ENCODE results near the gene JUNB. TPM values are rescaled to one million over a fixed set of nuclear protein-coding genes. Genes with fewer than 3 reads are reported as not detected.

Gene JUNB
- total and polyA plus RNA-seq, 10 of the 15 experiments (the other 5 are each of a cell fraction or from before 2014, with no cell fraction given), result 0.55 to 144 (median 68.3) TPM

DNA sequence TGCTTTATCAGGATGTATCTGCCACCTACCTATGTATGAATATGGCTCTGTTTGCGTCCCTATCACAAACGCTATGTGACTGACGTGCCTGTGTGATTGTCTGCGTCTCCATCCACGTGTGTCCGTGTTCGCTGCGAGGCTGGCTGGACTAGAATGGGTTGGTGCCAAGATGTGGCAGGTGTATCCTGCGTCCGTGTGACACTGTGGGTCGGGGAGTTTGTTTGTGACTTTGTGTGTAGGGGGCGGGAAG lies 9.2 kb upstream of the JUNB start (continued):
- TF ChIP-seq ZBTB4 (CRISPR knock-in tag; IDR thresholded peaks at IDR 0.05) (no peak), ATF7 (IDR thresholded peaks at IDR 0.05; ENCODE audit: low read depth) (0 out of 2 replicates have a peak, but pooled peaks have one; percentile 17), RAD51 (IDR thresholded peaks at IDR 0.05) (peak; percentile 37; the same call in 1 of the 2 replicates), CBX3 (IDR thresholded peaks at IDR 0.05; ENCODE audit: borderline replicate concordance, low read depth) (no peak), POLR2A (IDR thresholded peaks at IDR 0.05; ENCODE audit: low read depth, low read length) (no peak), ZZZ3 (IDR thresholded peaks at IDR 0.05; ENCODE audit: control insufficient read depth, insufficient read length, low read depth) (no peak), MEF2B (IDR thresholded peaks at IDR 0.05; ENCODE audit: partially characterized antibody, poor library complexity, severe bottlenecking) (no peak), SREBF2 (IDR thresholded peaks at IDR 0.05; ENCODE audit: low read length) (no peak)

DNA sequence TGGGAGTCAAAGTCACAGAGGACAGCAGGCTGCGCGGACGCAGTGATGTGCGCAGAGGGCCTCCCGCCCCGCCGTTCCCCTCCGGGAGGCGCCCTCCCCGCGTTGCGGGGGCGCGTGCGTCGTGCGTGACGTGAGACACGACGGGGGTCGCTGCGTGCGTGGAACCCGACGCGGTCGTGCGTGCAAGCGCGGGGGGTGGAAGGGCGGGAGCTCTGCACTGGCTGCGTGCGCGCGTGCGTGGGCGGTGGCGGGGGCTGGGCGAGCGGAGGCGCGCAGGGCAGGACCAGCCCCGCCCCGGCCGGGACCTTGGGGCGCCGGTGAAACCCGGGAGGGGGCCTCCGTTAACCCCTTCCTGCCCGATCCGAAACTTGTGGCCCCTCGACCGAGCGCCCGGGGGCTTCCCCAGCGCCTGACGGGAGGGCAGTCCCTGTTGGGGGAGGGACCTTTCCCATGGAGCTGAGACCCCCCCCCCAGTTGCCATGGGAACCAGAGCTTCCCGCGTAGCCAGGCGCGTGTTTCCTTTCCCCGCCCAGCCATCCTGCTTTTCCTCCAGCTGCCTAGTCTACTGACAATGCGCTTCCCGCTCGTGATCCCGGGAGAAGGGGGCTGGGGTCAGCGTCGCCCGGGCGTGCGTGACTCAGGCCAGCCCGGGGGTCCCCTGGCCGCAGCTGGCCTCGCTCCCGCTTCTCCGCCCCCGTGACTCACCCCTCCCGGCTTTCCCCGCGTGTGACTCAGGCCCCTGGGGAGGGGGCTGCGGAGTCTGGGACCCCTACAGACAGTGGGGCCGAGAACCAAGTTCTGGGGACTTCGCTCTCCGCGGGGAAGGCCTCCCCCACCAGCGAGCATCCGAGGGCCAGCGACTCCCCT lies 8.6 kb upstream of the JUNB start:
- RAD21 ChIA-PET (ENCODE audit: unreplicated experiment), result interaction anchor here (1.4 to 2.7 kb wide), 3 partner anchors 8 to 14 kb away, joined by 13 to 23 read pairs (median 16); partner anchors contain the start of gene JUNB
- SMC1A ChIA-PET (ENCODE audit: uncharacterized antibody, unreplicated experiment), result interaction anchor here (8.4 kb wide), 1 partner anchor 13 kb away, joined by 240 read pairs; the partner anchor contains the start of gene JUNB
- DNase-seq (ENCODE audit: low read depth, low spot score) (no peak), ATAC-seq (peak; percentile 58), FAIRE-seq (no peak)
- BruUV-seq (replicated peaks), result no TSS peak
- H3K36me3 ChIP-seq (ENCODE audit: control insufficient read depth in 2 of 2, insufficient read depth in 2 of 2, low read length in 1 of 2), result no peaks in the 10 kb centered on the region
- peak overlapping the region; percentile 78 for H2AFZ ChIP-seq (ENCODE audit: control insufficient read depth, low read depth, low read length)
- WGBS (ENCODE audit: insufficient coverage, insufficient replicate concordance, low lambda C conversion rate, missing lambda C conversion rate), result under 1% methylated on average over 31 of the region's 88 CpGs
- POLR2A ChIA-PET, result interaction anchor here (0.5 to 9.3 kb wide), 3 partner anchors 12 to 175 kb away, joined by 3 to 303 read pairs (median 11); partner anchors contain the start of gene JUNB
- H3K4me3 ChIP-seq, result peak overlapping the region; percentile 65
- H4K20me1 ChIP-seq (ENCODE audit: control insufficient read depth, insufficient read depth), result no peaks in the 10 kb centered on the region
- peaks cover 72% of the 10 kb centered on the region for H3K4me1 ChIP-seq (ENCODE audit: control insufficient read depth, insufficient read depth, low read length)
- peak overlapping the region; percentile 77 for H3K9ac ChIP-seq (ENCODE audit: control insufficient read depth, insufficient read depth, low read length)
- CTCF ChIA-PET, result interaction anchor here (12.1 kb wide), 1 partner anchor 13 kb away, joined by 537 read pairs; the partner anchor contains the start of gene JUNB
- in situ Hi-C loops (cut with MboI), result no loop called here
- H3K79me2 ChIP-seq (ENCODE audit: control insufficient read depth, insufficient read depth, low read length), result peaks cover 9% of the 10 kb centered on the region
- H3K27me3 ChIP-seq (replicated peaks in 1 of 2; ENCODE audit: control insufficient read depth in 2 of 2, insufficient read depth in 2 of 2, low read length in 1 of 2), result no peaks in the 10 kb centered on the region
- intact Hi-C loops (cut with micrococcal nuclease; ENCODE audit: unreplicated experiment), result loop anchor here (5.0 to 10.0 kb wide), 2 partner anchors 170 to 1688 kb away; partner anchors contain the start of genes ZNF490 and ZNF791
- H3K27ac ChIP-seq (ENCODE audit: control insufficient read depth, insufficient read depth), result peak overlapping the region; percentile 97
- peak overlapping the region; percentile 97 for H3K4me2 ChIP-seq (ENCODE audit: control insufficient read depth, insufficient read depth)
- H3K9me3 ChIP-seq (replicated peaks; ENCODE audit: control insufficient read depth, insufficient read depth, low read length), result no peaks in the 10 kb centered on the region
- TF ChIP-seq PML (IDR thresholded peaks at IDR 0.05; ENCODE audit: low read length) (no peak), ZBED1 (IDR thresholded peaks at IDR 0.05; ENCODE audit: borderline replicate concordance) (peak; percentile 22; the same call in 1 of the 2 replicates), USF2 (IDR thresholded peaks at IDR 0.05; ENCODE audit: borderline replicate concordance, low read depth, low read length) (no peak; the same call in 1 of the 2 replicates), NR2C1 (IDR thresholded peaks at IDR 0.05) (peak; percentile 78), FOS (IDR thresholded peaks at IDR 0.05; ENCODE audit: borderline replicate concordance, extremely low read depth, insufficient read length) (no peak), PAX8 (IDR thresholded peaks at IDR 0.05) (no peak)
- TF ChIP-seq, protein P1, sequence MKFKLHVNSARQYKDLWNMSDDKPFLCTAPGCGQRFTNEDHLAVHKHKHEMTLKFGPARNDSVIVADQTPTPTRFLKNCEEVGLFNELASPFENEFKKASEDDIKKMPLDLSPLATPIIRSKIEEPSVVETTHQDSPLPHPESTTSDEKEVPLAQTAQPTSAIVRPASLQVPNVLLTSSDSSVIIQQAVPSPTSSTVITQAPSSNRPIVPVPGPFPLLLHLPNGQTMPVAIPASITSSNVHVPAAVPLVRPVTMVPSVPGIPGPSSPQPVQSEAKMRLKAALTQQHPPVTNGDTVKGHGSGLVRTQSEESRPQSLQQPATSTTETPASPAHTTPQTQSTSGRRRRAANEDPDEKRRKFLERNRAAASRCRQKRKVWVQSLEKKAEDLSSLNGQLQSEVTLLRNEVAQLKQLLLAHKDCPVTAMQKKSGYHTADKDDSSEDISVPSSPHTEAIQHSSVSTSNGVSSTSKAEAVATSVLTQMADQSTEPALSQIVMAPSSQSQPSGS (IDR thresholded peaks at IDR 0.05; ENCODE audit: low read length), result no peak
- TF ChIP-seq, protein P2, sequence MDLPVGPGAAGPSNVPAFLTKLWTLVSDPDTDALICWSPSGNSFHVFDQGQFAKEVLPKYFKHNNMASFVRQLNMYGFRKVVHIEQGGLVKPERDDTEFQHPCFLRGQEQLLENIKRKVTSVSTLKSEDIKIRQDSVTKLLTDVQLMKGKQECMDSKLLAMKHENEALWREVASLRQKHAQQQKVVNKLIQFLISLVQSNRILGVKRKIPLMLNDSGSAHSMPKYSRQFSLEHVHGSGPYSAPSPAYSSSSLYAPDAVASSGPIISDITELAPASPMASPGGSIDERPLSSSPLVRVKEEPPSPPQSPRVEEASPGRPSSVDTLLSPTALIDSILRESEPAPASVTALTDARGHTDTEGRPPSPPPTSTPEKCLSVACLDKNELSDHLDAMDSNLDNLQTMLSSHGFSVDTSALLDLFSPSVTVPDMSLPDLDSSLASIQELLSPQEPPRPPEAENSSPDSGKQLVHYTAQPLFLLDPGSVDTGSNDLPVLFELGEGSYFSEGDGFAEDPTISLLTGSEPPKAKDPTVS (IDR thresholded peaks at IDR 0.05; ENCODE audit: low read depth, low read length), result no peak

Data from GM12878 (cell line).